PC-9 (cell line): ENCODE results near the gene SHISA9.

Source experiments
- EZH2 ChIP-seq: fragments of 200-600 bp; sonication (generic); IDR thresholded peaks from 2 replicates; pipeline ENCODE4 v1.8.0; 2017; ENCODE audit warnings: antibody characterized with exemption, low read depth
- TF ChIP-seq, protein P1 (sequence below): fragments of 200-600 bp; sonication (generic); conservative IDR thresholded peaks from 2 replicates; pipeline ENCODE4 v1.6.1; 2017; ENCODE audit warnings: mixed run types, antibody characterized with exemption, mild to moderate bottlenecking, moderate library complexity

DNA sequence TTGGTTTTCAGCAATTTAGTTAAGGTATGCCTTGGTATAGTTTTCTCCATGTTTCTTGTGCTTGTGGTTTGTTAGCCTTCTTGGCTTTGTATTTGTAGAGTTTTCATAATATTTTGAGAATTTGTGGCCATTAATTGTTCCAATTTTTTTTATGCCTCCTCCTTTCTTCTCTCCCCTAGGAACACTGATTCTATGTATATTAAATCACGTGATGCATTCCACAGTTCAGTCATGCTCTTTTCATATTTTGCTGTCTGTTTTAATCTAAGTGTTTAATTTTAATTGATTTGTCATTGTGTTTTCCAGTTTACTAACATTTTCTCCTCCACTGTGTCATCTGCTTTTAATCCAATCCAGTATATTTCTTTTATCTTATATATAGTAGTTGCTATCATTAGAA lies 263.6 kb downstream of the SHISA9 start:
- TF ChIP-seq, protein P1, sequence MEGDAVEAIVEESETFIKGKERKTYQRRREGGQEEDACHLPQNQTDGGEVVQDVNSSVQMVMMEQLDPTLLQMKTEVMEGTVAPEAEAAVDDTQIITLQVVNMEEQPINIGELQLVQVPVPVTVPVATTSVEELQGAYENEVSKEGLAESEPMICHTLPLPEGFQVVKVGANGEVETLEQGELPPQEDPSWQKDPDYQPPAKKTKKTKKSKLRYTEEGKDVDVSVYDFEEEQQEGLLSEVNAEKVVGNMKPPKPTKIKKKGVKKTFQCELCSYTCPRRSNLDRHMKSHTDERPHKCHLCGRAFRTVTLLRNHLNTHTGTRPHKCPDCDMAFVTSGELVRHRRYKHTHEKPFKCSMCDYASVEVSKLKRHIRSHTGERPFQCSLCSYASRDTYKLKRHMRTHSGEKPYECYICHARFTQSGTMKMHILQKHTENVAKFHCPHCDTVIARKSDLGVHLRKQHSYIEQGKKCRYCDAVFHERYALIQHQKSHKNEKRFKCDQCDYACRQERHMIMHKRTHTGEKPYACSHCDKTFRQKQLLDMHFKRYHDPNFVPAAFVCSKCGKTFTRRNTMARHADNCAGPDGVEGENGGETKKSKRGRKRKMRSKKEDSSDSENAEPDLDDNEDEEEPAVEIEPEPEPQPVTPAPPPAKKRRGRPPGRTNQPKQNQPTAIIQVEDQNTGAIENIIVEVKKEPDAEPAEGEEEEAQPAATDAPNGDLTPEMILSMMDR = no peak
- no peak for TF ChIP-seq EZH2
